HL-60 (cell line): ENCODE data around the gene LRSAM1.

Source experiments
- CTCF ChIP-seq: IDR thresholded peaks from one replicate; pipeline ENCODE4 v1.5.1; 2011; ENCODE audit warnings: low read length, control low read depth, inconsistent platforms; ENCODE audit not compliant: insufficient read depth
- POLR2AphosphoS5 ChIP-seq: IDR thresholded peaks from 2 replicates; pipeline ENCODE4 v1.6.1; 2012; ENCODE audit warnings: low read depth
- REST ChIP-seq: IDR thresholded peaks from 2 replicates; pipeline ENCODE4 v1.6.1; 2012; ENCODE audit warnings: low read depth; ENCODE audit not compliant: insufficient replicate concordance
- SPI1 ChIP-seq: IDR thresholded peaks from 2 replicates; pipeline ENCODE4 v1.6.1; 2012; ENCODE audit warnings: low read depth, mild to moderate bottlenecking, borderline replicate concordance

DNA sequence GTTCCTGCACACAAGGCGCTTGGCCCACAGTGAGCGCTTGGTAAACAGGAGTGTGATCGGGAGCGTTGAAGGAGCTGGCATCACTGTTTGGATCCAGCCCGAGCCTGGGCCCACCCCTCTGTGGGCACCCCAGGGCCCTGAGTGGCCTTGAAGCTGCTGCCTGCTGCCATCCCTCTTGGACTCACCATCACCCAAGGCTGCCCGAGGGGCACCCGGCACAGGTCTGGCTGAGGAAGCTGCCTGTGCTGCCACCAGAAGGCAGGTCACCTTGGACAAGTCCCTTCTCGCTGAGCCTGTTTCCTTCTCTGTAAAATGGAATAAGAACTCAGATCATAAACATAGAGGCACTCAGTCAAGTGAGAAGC, 53.6 kb downstream of the LRSAM1 start:
- TF ChIP-seq CTCF (no peak), REST (no peak), SPI1 (no peak), POLR2AphosphoS5 (no peak)
